HEK293T (cell line): Measurements from ENCODE around the gene PPM1L.

Experiments
- CTCF ChIA-PET: fragments of 350-600 bp; formaldehyde crosslinking; extraction: SDS; loops from one replicate; lab custom pipeline; 2021; ENCODE audit warnings: antibody characterized with exemption, inconsistent platforms; lab: Yijun Ruan, JAX
- POLR2A ChIA-PET: fragments of 350-600 bp; formaldehyde crosslinking; extraction: SDS; loops from one replicate; lab custom pipeline; 2020; ENCODE audit warnings: antibody characterized with exemption, inconsistent platforms; lab: Yijun Ruan, JAX
- DNase-seq: peaks from one replicate; pipeline ENCODE4 v3.0.0; 2012; ENCODE audit warnings: mixed read lengths; ENCODE audit errors: extremely low spot score
- ARNT ChIP-seq: fragments of 450-650 bp; IDR thresholded peaks from 2 replicates; pipeline ENCODE4 v1.6.1; 2017; ENCODE audit warnings: mild to moderate bottlenecking
- BHLHE40 ChIP-seq: fragments of 450-650 bp; IDR thresholded peaks from 2 replicates; pipeline ENCODE4 v1.6.1; 2016; ENCODE audit warnings: mild to moderate bottlenecking, moderate library complexity, borderline replicate concordance
- CTBP1 ChIP-seq: fragments of 450-650 bp; IDR thresholded peaks from 2 replicates; pipeline ENCODE4 v1.6.1; 2016; ENCODE audit warnings: borderline replicate concordance
- ELF4 ChIP-seq: fragments of 450-650 bp; IDR thresholded peaks from 2 replicates; pipeline ENCODE4 v1.6.1; 2017; ENCODE audit warnings: antibody characterized with exemption
- FOXA1 ChIP-seq: fragments of 450-650 bp; IDR thresholded peaks from 2 replicates; pipeline ENCODE4 v1.6.1; 2016; ENCODE audit warnings: mild to moderate bottlenecking
- FOXK2 ChIP-seq: fragments of 450-650 bp; IDR thresholded peaks from 2 replicates; pipeline ENCODE4 v1.6.1; 2016; ENCODE audit warnings: mild to moderate bottlenecking
- FOXM1 ChIP-seq: fragments of 450-650 bp; IDR thresholded peaks from 2 replicates; pipeline ENCODE4 v1.6.1; 2017; ENCODE audit warnings: mild to moderate bottlenecking, borderline replicate concordance
- HDGF ChIP-seq: fragments of 450-650 bp; IDR thresholded peaks from 2 replicates; pipeline ENCODE4 v1.6.1; 2017; ENCODE audit warnings: antibody characterized with exemption, borderline replicate concordance
- L3MBTL2 ChIP-seq: fragments of 450-650 bp; conservative IDR thresholded peaks from 2 replicates; pipeline ENCODE4 v1.6.1; 2016; ENCODE audit warnings: mild to moderate bottlenecking
- LEF1 ChIP-seq: fragments of 450-650 bp; IDR thresholded peaks from 2 replicates; pipeline ENCODE4 v1.6.1; 2017; ENCODE audit warnings: mild to moderate bottlenecking, borderline replicate concordance
- NFRKB ChIP-seq: fragments of 450-650 bp; IDR thresholded peaks from 2 replicates; pipeline ENCODE4 v1.6.1; 2016; ENCODE audit warnings: mild to moderate bottlenecking, moderate library complexity
- PKNOX1 ChIP-seq: fragments of 450-650 bp; IDR thresholded peaks from 2 replicates; pipeline ENCODE4 v1.6.1; 2016
- SP1 ChIP-seq: fragments of 450-650 bp; IDR thresholded peaks from 2 replicates; pipeline ENCODE4 v1.6.1; 2017
- SUZ12 ChIP-seq: fragments of 450-650 bp; IDR thresholded peaks from 2 replicates; pipeline ENCODE4 v1.6.1; 2016; ENCODE audit warnings: mild to moderate bottlenecking
- TARDBP ChIP-seq: fragments of 450-650 bp; IDR thresholded peaks from 2 replicates; pipeline ENCODE4 v1.6.1; 2016
- ZNF384 ChIP-seq: fragments of 450-650 bp; IDR thresholded peaks from 2 replicates; pipeline ENCODE4 v1.6.1; 2016

PPM1L gene

GRCh38 chr3:160860346-160860745 is 104.3 kb downstream of the PPM1L start:
- TF ChIP-seq BHLHE40 (no peak), FOXM1 (no peak), ELF4 (no peak), L3MBTL2 (no peak), ZNF384 (no peak), CTBP1 (no peak), LEF1 (no peak), TARDBP (no peak), ARNT (no peak), NFRKB (no peak), HDGF (no peak), SP1 (no peak), SUZ12 (no peak), FOXA1 (no peak), PKNOX1 (no peak), FOXK2 (no peak)
- ChIA-PET CTCF (no interaction called here), POLR2A (no interaction called here)
- no peak for DNase-seq

- ChIA-PET POLR2A (no interaction called here), CTCF (no interaction called here)
- DNase-seq, result peak; percentile 15
- no peak for TF ChIP-seq HDGF
- no peak for TF ChIP-seq NFRKB
- no peak for TF ChIP-seq SP1
- no peak for TF ChIP-seq FOXA1
- no peak for TF ChIP-seq ELF4
- no peak for TF ChIP-seq ZNF384
- TF ChIP-seq ARNT, result no peak
- TF ChIP-seq L3MBTL2, result no peak
- no peak for TF ChIP-seq CTBP1
- TF ChIP-seq PKNOX1, result no peak
- TF ChIP-seq FOXK2, result no peak
- no peak for TF ChIP-seq BHLHE40
- TF ChIP-seq TARDBP, result no peak
- TF ChIP-seq LEF1, result no peak
- TF ChIP-seq FOXM1, result no peak
- TF ChIP-seq SUZ12, result no peak
Measured at GRCh38 chr3:160869825-160870224, 113.8 kb downstream of the PPM1L start.

- CTCF ChIA-PET, result no interaction called here
- DNase-seq, result peak; percentile 61
- POLR2A ChIA-PET, result no interaction called here
- TF ChIP-seq HDGF (no peak), PKNOX1 (peak; percentile 91), LEF1 (no peak), BHLHE40 (no peak)
Measured at GRCh38 chr3:160870327-160870726, 114.3 kb downstream of the PPM1L start.

DNA sequence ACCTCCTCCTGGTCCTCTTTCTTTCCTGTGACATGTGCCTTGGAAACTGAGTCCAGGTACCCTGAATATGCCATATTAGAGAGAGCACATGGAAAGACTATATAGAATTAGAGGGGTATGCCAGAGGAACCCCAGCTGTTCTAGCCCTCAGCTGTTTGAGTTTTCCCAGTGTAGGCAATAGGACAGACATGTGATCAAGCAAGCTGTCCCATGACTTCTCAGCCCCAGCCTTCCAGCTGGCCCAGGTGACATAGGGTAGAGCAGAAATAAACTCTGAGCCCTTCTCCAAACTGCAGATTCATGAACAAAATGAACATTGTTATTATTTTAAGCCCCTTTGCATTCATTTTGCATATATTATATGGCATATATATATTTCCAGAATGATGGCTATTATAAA is 118.7 kb downstream of the PPM1L start:
- TF ChIP-seq LEF1, result no peak
- no peak for TF ChIP-seq FOXA1
- TF ChIP-seq ELF4, result no peak
- TF ChIP-seq L3MBTL2, result no peak
- TF ChIP-seq SP1, result no peak
- no peak for TF ChIP-seq SUZ12
- no peak for TF ChIP-seq CTBP1
- TF ChIP-seq HDGF, result no peak
- no peak for TF ChIP-seq TARDBP
- no peak for TF ChIP-seq PKNOX1
- TF ChIP-seq ARNT, result no peak
- TF ChIP-seq BHLHE40, result no peak
- ChIA-PET POLR2A (no interaction called here), CTCF (no interaction called here)
- no peak for DNase-seq

DNA sequence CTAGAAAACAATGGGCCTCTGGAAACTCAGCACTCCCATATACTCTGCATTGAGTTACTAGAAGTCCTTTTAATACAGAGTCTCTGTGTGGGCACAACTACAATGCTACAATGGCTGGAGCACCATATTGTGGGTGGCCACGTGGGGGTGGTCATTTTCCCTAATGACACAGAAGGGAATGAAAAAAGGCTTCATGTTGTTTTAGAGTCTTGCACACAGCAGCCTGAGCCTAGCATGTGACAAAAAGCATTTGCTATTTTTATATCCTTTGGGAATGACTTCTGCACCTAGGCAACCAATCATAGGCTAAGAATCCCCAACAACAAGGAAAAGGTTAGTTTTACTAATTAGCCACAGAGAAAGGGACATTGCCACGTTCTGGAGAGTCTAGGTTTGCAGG is 120.6 kb downstream of the PPM1L start:
- DNase-seq, result no peak
- ChIA-PET CTCF (no interaction called here), POLR2A (no interaction called here)
- no peak for TF ChIP-seq FOXA1
- TF ChIP-seq BHLHE40, result no peak
- TF ChIP-seq ZNF384, result no peak
- no peak for TF ChIP-seq ELF4
- no peak for TF ChIP-seq SUZ12
- no peak for TF ChIP-seq HDGF
- no peak for TF ChIP-seq TARDBP
- TF ChIP-seq SP1, result no peak
- no peak for TF ChIP-seq FOXK2
- TF ChIP-seq CTBP1, result no peak
- no peak for TF ChIP-seq LEF1
- TF ChIP-seq L3MBTL2, result no peak

- CTCF ChIA-PET, result no interaction called here
- POLR2A ChIA-PET, result no interaction called here
- no peak for DNase-seq
Measured at GRCh38 chr3:160879859-160880258, 123.8 kb downstream of the PPM1L start.

More at GRCh38 chr3:160879859-160880258, 123.8 kb downstream of the PPM1L start:
- TF ChIP-seq ZNF384 (no peak), LEF1 (no peak), FOXK2 (no peak), SP1 (no peak), ARNT (no peak), FOXM1 (no peak), PKNOX1 (no peak), L3MBTL2 (no peak), NFRKB (no peak), FOXA1 (no peak), TARDBP (no peak), SUZ12 (no peak), BHLHE40 (no peak), ELF4 (no peak), CTBP1 (no peak), HDGF (no peak)
